ENCODE measurements around the gene SERPINE2.

SERPINE2 gene

GRCh38 chr2:223970343-223971128, 68.5 kb downstream of the SERPINE2 start:
- Histone ChIP-seq H3K4me3 (ENCODE audit: low read length) (no peak overlapping the region), H3K9me2 (replicated peaks; ENCODE audit: control insufficient read depth, low read length) (no peaks in the 10 kb centered on the region), H3K27ac (ENCODE audit: low read depth, low read length) (no peak overlapping the region), H3K4me1 (ENCODE audit: control insufficient read depth, low read length) (no peaks in the 10 kb centered on the region), H3F3A (ENCODE audit: control insufficient read depth, insufficient read depth) (peaks cover 10% of the 10 kb centered on the region), H3K9me3 (ENCODE audit: control insufficient read depth, insufficient read depth, low read length) (no peaks in the 10 kb centered on the region), H4K20me1 (ENCODE audit: control insufficient read depth, insufficient read depth, low read depth, low read length) (no peaks in the 10 kb centered on the region), H3K36me3 (ENCODE audit: control insufficient read depth, low read length) (peaks cover 35% of the 10 kb centered on the region), H3K27me3 (ENCODE audit: control insufficient read depth, low read length) (no peaks in the 10 kb centered on the region), H3K79me2 (ENCODE audit: control insufficient read depth, low read length) (no peaks in the 10 kb centered on the region), H3K4me2 (ENCODE audit: low read length) (no peak overlapping the region)
- no peak for TF ChIP-seq EZH2phosphoT487 (IDR thresholded peaks at IDR 0.05; ENCODE audit: borderline replicate concordance, low read length)
- peak; percentile 82 for TF ChIP-seq CTCF (IDR thresholded peaks at IDR 0.05; ENCODE audit: low read depth, low read length, poor library complexity, severe bottlenecking)

GRCh38 chr2:223969856-223970255, 69.2 kb downstream of the SERPINE2 start:
- Histone ChIP-seq H3K4me1 (ENCODE audit: control insufficient read depth, low read length) (no peaks in the 10 kb centered on the region), H3K4me2 (ENCODE audit: low read length) (no peak overlapping the region)
- no peak for TF ChIP-seq EZH2phosphoT487 (IDR thresholded peaks at IDR 0.05; ENCODE audit: borderline replicate concordance, low read length)
- no peak for TF ChIP-seq CTCF (IDR thresholded peaks at IDR 0.05; ENCODE audit: low read depth, low read length, poor library complexity, severe bottlenecking)

GRCh38 chr2:223969315-223969714, 69.8 kb downstream of the SERPINE2 start:
- Histone ChIP-seq H3F3A (ENCODE audit: control insufficient read depth, insufficient read depth) (peaks cover 10% of the 10 kb centered on the region), H3K4me1 (ENCODE audit: control insufficient read depth, low read length) (no peaks in the 10 kb centered on the region), H3K27me3 (ENCODE audit: control insufficient read depth, low read length) (no peaks in the 10 kb centered on the region), H3K9me3 (ENCODE audit: control insufficient read depth, insufficient read depth, low read length) (no peaks in the 10 kb centered on the region), H3K79me2 (ENCODE audit: control insufficient read depth, low read length) (peaks cover 11% of the 10 kb centered on the region), H4K20me1 (ENCODE audit: control insufficient read depth, insufficient read depth, low read depth, low read length) (0 out of 2 replicates have a peak, but pooled peaks cover 6% of the 10 kb centered on the region), H3K4me3 (ENCODE audit: low read length) (no peak overlapping the region), H3K4me2 (ENCODE audit: low read length) (no peak overlapping the region), H3K9me2 (replicated peaks; ENCODE audit: control insufficient read depth, low read length) (no peaks in the 10 kb centered on the region), H3K36me3 (ENCODE audit: control insufficient read depth, low read length) (peaks cover 47% of the 10 kb centered on the region), H3K27ac (ENCODE audit: low read depth, low read length) (no peak overlapping the region)
- no peak for TF ChIP-seq EZH2phosphoT487 (IDR thresholded peaks at IDR 0.05; ENCODE audit: borderline replicate concordance, low read length)
- no peak for TF ChIP-seq CTCF (IDR thresholded peaks at IDR 0.05; ENCODE audit: low read depth, low read length, poor library complexity, severe bottlenecking)

More at GRCh38 chr2:223969856-223970255, 69.2 kb downstream of the SERPINE2 start:
- no peak overlapping the region for H3K27ac ChIP-seq (ENCODE audit: low read depth, low read length)
- H3K27me3 ChIP-seq (ENCODE audit: control insufficient read depth, low read length) = no peaks in the 10 kb centered on the region
- 0 out of 2 replicates have a peak, but pooled peaks cover 1% of the 10 kb centered on the region for H4K20me1 ChIP-seq (ENCODE audit: control insufficient read depth, insufficient read depth, low read depth, low read length)
- no peak overlapping the region for H3K4me3 ChIP-seq (ENCODE audit: low read length)
- H3K9me2 ChIP-seq (replicated peaks; ENCODE audit: control insufficient read depth, low read length) = no peaks in the 10 kb centered on the region
- no peaks in the 10 kb centered on the region for H3K9me3 ChIP-seq (ENCODE audit: control insufficient read depth, insufficient read depth, low read length)
- peaks cover 10% of the 10 kb centered on the region for H3F3A ChIP-seq (ENCODE audit: control insufficient read depth, insufficient read depth)
- peaks cover 6% of the 10 kb centered on the region for H3K79me2 ChIP-seq (ENCODE audit: control insufficient read depth, low read length)
- H3K36me3 ChIP-seq (ENCODE audit: control insufficient read depth, low read length) = peaks cover 42% of the 10 kb centered on the region
